CD4-positive, alpha-beta T cell treated with Interleukin-10 for 1 hour (primary cell): ENCODE measurements around the gene PPIP5K1.
"Not testable (repeated sequence)": the region's sequence is repeated elsewhere in the genome, so short reads cannot be mapped to it uniquely, and the experiment has no call there.

Source experiments
- DNase-seq: peaks from one replicate; pipeline ENCODE4 v3.0.0-alpha.2; 2020

PPIP5K1 gene

GRCh38 chr15:43544266-43544665 lies 45.7 kb downstream of the PPIP5K1 start:
- DNase-seq, result no peak

- DNase-seq, result no peak
Observed at GRCh38 chr15:43541785-43542184, 48.2 kb downstream of the PPIP5K1 start.

DNA sequence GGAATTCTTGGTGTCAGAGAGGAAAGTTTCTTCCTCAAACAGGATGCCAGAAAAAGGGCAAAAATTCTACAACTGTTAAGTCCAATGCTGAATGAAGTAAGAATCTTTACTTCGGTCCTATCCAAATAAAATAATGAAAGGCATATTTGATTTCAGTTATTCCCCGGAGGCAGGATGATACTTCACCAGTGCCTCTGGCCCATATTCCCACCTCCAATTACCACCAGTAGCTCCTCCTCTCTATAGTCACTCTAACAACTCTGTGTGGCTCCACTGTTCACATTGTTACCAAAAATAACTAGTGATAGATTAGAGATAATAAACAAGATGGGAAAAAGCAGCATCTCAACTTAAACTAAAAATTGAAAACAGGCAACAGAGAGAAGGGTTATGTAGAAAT lies 51.9 kb downstream of the PPIP5K1 start:
- DNase-seq, result no peak

- no peak for DNase-seq
Observed at GRCh38 chr15:43534897-43535296, 55.1 kb downstream of the PPIP5K1 start.

DNA sequence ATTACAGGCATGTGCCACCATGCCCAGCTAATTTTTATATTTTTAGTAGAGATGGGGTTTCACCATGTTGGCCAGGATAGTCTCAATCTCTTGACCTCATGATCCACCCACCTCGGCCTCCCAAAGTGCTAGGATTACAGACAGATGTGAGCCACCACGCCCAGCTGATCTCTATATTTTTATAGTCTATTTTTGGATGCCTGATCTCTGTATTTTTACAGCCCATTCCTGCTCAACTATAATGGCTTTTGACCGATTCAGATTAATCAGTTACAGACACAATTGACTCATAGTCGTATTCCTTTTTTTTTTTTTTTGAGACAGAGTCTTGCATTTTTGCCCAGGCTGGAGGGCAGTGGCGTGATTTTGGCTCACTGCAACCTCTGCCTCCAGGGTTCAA lies 57.2 kb downstream of the PPIP5K1 start:
- DNase-seq, result not testable (repeated sequence)

- no peak for DNase-seq
Observed at GRCh38 chr15:43531018-43531670, 58.9 kb downstream of the PPIP5K1 start.

GRCh38 chr15:43529587-43530345 lies 60.2 kb downstream of the PPIP5K1 start:
- DNase-seq, result no peak

DNA sequence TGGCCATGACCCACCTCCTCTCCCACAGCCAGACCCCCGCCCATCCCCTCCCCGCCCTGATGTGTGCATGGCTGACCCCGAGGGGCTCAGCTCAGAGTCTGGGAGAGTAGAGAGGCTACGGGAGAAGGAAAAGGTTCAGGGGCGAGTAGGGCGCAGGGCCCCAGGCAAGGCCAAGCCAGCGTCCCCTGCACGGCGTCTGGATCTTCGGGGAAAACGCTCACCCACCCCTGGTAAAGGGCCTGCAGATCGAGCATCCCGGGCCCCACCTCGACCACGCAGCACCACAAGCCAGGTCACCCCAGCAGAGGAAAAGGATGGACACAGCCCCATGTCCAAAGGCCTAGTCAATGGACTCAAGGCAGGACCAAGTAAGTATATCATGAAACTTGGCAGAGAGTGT lies 60.9 kb downstream of the PPIP5K1 start:
- no peak for DNase-seq

- DNase-seq, result no peak
Observed at GRCh38 chr15:43528542-43529007, 61.4 kb downstream of the PPIP5K1 start.

DNA sequence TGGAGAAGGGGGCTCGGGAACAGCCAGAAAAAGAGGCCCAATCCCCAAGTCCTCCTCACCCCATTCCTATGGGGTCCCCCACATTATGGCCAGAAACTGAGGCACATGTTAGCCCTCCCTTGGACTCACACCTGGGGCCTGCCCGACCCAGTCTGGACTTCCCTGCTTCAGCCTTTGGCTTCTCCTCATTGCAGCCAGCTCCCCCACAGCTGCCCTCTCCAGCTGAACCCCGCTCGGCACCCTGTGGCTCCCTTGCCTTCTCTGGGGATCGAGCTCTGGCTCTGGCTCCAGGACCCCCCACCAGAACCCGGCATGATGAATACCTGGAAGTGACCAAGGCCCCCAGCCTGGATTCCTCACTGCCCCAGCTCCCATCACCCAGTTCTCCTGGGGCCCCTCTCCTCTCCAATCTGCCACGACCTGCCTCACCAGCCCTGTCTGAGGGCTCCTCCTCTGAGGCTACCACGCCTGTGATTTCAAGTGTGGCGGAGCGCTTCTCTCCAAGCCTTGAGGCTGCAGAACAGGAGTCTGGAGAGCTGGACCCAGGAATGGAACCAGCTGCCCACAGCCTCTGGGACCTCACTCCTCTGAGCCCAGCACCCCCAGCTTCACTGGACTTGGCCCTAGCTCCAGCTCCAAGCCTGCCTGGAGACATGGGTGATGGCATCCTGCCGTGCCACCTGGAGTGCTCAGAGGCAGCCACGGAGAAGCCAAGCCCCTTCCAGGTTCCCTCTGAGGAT lies 62.0 kb downstream of the PPIP5K1 start:
- no peak for DNase-seq

- DNase-seq, result no peak
Observed at GRCh38 chr15:43527016-43527801, 62.8 kb downstream of the PPIP5K1 start.

DNA sequence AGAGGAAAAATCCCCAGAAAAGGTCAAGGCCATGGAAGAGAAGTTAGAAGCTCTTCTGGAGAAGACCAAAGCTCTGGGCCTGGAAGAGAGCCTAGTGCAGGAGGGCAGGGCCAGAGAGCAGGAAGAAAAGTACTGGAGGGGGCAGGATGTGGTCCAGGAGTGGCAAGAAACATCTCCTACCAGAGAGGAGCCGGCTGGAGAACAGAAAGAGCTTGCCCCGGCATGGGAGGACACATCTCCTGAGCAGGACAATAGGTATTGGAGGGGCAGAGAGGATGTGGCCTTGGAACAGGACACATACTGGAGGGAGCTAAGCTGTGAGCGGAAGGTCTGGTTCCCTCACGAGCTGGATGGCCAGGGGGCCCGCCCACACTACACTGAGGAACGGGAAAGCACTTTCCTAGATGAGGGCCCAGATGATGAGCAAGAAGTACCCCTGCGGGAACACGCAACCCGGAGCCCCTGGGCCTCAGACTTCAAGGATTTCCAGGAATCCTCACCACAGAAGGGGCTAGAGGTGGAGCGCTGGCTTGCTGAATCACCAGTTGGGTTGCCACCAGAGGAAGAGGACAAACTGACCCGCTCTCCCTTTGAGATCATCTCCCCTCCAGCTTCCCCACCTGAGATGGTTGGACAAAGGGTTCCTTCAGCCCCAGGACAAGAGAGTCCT lies 63.6 kb downstream of the PPIP5K1 start:
- DNase-seq, result no peak

GRCh38 chr15:43525131-43525530 lies 64.9 kb downstream of the PPIP5K1 start:
- DNase-seq, result no peak

DNA sequence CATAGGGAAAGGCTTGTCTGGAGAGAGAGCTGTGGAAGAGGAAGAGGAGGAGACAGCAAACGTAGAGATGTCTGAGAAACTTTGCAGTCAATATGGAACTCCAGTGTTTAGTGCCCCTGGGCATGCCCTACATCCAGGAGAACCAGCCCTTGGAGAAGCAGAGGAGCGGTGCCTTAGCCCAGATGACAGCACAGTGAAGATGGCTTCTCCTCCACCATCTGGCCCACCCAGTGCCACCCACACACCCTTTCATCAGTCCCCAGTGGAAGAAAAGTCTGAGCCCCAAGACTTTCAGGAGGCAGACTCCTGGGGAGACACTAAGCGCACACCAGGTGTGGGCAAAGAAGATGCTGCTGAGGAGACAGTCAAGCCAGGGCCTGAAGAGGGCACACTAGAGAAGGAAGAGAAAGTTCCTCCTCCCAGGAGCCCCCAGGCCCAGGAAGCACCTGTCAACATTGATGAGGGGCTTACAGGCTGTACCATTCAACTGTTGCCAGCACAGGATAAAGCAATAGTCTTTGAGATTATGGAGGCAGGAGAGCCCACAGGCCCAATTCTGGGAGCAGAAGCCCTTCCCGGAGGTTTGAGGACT lies 65.7 kb downstream of the PPIP5K1 start:
- no peak for DNase-seq

DNA sequence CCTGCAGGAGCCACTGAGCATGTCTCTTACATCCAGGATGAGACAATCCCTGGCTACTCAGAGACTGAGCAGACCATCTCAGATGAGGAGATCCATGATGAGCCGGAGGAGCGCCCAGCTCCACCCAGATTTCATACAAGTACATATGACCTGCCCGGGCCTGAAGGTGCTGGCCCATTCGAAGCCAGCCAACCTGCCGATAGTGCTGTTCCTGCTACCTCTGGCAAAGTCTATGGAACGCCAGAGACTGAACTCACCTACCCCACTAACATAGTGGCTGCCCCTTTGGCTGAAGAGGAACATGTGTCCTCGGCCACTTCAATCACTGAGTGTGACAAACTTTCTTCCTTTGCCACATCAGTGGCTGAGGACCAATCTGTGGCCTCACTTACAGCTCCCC lies 66.4 kb downstream of the PPIP5K1 start:
- no peak for DNase-seq

DNA sequence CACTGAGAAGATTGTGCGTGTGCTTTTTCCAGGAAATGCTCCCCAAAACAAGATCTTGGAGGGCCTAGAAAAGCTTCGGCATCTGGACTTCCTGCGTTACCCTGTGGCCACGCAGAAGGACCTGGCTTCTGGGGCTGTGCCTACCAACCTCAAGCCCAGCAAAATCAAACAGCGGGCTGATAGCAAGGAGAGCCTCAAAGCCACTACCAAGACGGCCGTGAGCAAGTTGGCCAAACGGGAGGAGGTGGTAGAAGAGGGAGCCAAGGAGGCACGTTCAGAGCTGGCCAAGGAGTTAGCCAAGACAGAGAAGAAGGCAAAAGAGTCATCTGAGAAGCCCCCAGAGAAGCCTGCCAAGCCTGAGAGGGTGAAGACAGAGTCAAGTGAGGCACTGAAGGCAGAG lies 67.8 kb downstream of the PPIP5K1 start:
- DNase-seq, result no peak

DNA sequence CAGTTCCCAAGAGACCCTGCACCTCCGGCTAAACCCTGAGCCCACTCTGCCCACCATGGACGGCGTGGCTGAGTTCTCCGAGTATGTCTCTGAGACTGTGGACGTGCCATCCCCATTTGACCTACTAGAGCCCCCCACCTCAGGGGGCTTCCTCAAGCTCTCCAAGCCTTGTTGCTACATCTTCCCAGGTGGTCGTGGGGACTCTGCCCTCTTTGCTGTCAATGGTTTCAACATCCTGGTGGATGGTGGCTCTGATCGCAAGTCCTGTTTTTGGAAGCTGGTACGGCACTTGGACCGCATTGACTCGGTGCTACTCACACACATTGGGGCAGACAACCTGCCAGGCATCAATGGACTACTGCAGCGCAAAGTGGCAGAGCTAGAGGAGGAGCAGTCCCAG lies 68.6 kb downstream of the PPIP5K1 start:
- DNase-seq, result no peak

DNA sequence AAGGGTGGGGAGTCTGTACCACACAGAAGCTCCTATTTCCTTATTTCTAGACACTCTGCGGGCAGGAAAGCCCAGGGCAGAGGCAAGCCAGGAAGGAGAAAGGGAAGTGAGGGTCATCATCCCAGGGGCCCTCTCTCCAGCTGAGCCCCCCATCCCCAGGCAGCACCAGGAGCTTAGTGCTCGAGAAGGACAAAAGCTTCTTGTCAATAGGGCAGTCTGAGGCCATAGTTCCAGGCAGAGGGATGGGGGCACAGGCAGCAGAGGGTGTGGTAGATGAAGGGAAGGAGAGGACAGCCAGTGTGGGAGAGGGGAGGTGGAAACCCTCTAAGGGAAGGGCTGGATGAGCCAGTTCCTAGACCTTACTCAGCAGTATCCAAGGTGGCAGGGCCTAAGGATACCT lies 69.9 kb downstream of the PPIP5K1 start:
- DNase-seq, result no peak

GRCh38 chr15:43519196-43519595 lies 70.8 kb downstream of the PPIP5K1 start:
- no peak for DNase-seq

DNA sequence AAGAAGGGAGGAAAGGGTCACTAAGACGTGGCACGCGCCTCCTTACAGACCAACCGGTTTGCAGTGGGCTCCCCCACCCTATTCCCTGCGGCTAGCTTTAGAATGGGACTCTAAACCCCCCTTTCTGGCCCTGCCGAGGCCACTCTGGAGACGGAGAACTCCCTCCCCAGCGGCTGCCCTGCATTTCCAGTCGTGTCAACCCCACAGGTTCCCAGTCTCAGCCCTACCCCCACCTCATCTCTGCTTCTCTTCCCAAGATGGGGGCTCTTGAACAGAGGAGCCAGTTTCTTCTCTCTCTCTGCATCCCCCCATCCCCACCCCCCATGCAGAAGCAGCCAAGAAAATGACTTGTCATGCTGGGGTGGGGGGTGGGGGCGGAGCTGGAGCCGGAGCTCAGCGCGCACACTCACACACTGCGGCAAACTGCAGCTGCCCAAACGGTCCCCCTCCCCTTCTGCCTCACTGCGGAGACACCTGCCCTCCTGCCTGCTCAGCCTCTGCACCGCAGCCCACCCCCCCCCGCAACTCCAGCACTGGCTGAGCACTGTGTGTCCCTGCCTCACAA lies 71.7 kb downstream of the PPIP5K1 start:
- DNase-seq, result peak; percentile 4

DNA sequence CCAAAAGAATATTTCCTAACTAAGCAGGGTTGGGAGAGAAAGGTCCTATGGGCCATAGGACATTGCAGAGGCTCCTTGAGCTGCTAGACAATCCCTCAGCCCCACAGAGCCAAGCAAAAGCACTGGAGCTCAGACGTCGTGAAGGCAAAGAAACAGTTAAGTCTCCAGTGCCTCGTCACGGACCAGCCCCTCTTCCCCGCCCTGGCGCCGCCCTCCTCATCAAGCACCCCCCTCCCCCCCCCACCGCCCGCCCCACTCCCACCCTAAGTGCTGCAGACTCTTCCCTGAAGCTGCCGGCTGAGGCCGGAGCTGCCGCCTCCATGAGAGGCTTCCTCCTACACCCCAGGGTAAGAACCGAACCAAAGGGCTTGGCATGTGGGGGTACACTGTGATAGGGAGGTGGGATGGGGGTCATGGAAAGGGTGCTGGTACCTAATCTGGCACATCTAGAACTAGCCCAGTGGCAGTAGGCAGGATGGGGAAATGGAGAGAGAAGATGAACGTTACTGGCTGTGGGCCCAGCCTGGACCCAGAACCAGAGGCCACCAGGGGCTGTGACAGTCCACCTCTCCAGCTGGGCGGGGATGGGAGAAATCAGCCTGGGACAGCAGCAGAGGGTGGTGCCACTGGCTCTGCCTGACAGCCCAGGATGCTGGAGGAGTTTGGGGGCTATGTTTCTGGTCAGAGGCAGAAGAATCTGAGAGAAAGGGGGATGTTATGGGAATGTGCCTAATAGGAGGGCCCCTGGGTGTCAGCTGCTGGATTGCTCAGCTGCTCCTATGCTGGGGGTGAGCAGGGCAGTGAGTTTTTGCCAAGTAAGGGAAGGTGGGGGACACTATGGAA lies 72.4 kb downstream of the PPIP5K1 start, which contains the start of gene MAP1A:
TSS of gene MAP1A (plus strand) at position 255 of the 843 bp plus-strand sequence. CDS start 3,866 bp downstream, outside the sequence.
- DNase-seq, result no peak
